AG09319 (cell line): ENCODE measurements around the gene SRGAP3.

Experiments used
- DNase-seq: peaks from one replicate; pipeline ENCODE4 v3.0.0-alpha.2; 2010; ENCODE audit warnings: low read depth; ENCODE audit errors: extremely low read depth
- CTCF ChIP-seq: IDR thresholded peaks from 2 replicates; pipeline ENCODE4 v1.5.1; 2011; ENCODE audit warnings: low read depth, mild to moderate bottlenecking, inconsistent platforms, low read length, moderate library complexity

The SRGAP3 gene

GRCh38 chr3:9013782-9014563 lies 235.5 kb downstream of the SRGAP3 start:
- peak; percentile 8 for TF ChIP-seq CTCF
- no peak for DNase-seq

- no peak for DNase-seq
- no peak for TF ChIP-seq CTCF
These were observed 236.9 kb downstream of the SRGAP3 start for GRCh38 chr3:9012521-9012920.

GRCh38 chr3:9009976-9010545 lies 239.4 kb downstream of the SRGAP3 start:
- DNase-seq: no peak
- TF ChIP-seq CTCF: no peak

GRCh38 chr3:9008550-9009255 lies 240.7 kb downstream of the SRGAP3 start:
- no peak for TF ChIP-seq CTCF

GRCh38 chr3:9007928-9008327 lies 241.5 kb downstream of the SRGAP3 start:
- TF ChIP-seq CTCF: no peak
- DNase-seq: no peak

More at GRCh38 chr3:9008550-9009255, 240.7 kb downstream of the SRGAP3 start:
- no peak for DNase-seq

- DNase-seq: no peak
- no peak for TF ChIP-seq CTCF
These were observed 242.2 kb downstream of the SRGAP3 start for GRCh38 chr3:9007213-9007612.

- TF ChIP-seq CTCF: no peak
- no peak for DNase-seq
These were observed 249.4 kb downstream of the SRGAP3 start for GRCh38 chr3:9000041-9000440.
